Panc1 (cell line): ENCODE measurements around the gene SPEM1.

ENCODE experiments used
- CTCF ChIP-seq: fragments of 450-650 bp; IDR thresholded peaks from 2 replicates; pipeline ENCODE4 v1.5.1; 2017; ENCODE audit warnings: mild to moderate bottlenecking
- POLR2AphosphoS5 ChIP-seq: IDR thresholded peaks from 2 replicates; pipeline ENCODE4 v1.6.1; 2012; ENCODE audit warnings: mild to moderate bottlenecking, low read depth, low read length, moderate library complexity
- SIN3A ChIP-seq: IDR thresholded peaks from 2 replicates; pipeline ENCODE4 v1.6.1; 2012; ENCODE audit warnings: low read depth, mild to moderate bottlenecking, low read length, moderate library complexity, borderline replicate concordance; ENCODE audit not compliant: insufficient read depth

- TF ChIP-seq POLR2AphosphoS5 (no peak), CTCF (no peak), SIN3A (no peak)
Measured at GRCh38 chr17:7410634-7411426, 9.3 kb upstream of the SPEM1 start.
